GM19099 (cell line): Measurements from ENCODE around the gene ZNF878.
A peak's percentile ranks its signal among the peaks of the same experiment; 100 is the strongest.

Experiments used
- POLR2A ChIP-seq: IDR thresholded peaks from 3 replicates; pipeline ENCODE4 v1.6.1; 2011; ENCODE audit warnings: low read depth; ENCODE audit not compliant: insufficient read length; ENCODE audit errors: extremely low read depth

The ZNF878 gene

DNA sequence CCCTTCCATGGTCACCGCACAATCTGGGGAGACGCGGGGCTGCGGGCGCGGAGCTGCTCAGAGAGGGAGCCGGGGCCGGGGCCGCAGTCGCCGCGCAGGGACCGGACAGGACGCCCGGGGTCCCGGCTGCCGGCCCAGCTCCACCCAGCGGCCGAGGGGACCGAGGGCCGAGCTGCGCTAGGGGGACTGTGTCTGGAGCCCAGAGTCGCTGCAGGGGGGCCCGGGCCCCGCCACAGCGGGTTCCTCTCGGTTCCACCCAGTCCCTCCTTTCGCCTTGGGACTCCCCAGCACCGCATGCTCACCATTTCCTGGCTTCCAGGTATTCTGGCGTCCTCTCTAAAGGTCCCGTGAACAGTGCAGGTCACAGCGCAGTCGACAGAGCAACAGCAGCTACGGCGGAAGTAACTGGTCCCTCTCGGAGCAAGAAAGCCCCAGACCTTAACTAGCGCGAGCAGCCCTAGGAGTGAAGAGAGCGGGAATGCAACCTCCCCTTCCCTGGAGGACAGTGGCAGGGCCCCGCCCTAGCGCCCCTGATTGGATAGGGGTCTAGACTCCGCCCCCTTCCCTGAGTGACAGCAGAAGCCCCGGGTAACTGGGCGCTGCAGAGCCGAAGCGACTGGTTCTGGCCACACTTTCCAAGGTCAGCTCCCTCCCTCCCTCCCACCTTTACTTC is at the start of gene ZNF878:
Gene ZNF878, minus strand, starts transcription at position 465 of the 673 bp plus-strand sequence. Its CDS starts 160 bp downstream, at position 305.
- peak; percentile 96 for TF ChIP-seq POLR2A

DNA sequence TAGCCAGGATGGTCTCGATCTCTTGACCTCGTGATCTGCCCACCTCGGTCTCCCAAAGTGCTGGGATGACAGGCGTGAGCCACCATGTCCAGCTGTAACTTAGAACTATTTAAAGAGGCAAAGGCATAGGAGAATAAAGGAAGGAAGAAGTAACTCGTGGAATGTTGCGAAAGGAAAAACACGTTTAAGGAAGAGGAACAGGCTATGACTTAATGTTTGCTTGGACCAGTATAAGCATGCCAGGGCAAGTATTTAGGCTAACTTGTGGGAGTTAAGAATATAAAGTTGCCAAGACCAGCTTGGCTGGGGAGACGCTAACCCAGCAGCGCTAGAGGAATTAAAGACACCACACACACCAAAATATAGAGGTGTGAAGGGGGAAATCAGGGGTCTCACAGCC is 45.3 kb upstream of the ZNF878 start:
- no peak for TF ChIP-seq POLR2A

DNA sequence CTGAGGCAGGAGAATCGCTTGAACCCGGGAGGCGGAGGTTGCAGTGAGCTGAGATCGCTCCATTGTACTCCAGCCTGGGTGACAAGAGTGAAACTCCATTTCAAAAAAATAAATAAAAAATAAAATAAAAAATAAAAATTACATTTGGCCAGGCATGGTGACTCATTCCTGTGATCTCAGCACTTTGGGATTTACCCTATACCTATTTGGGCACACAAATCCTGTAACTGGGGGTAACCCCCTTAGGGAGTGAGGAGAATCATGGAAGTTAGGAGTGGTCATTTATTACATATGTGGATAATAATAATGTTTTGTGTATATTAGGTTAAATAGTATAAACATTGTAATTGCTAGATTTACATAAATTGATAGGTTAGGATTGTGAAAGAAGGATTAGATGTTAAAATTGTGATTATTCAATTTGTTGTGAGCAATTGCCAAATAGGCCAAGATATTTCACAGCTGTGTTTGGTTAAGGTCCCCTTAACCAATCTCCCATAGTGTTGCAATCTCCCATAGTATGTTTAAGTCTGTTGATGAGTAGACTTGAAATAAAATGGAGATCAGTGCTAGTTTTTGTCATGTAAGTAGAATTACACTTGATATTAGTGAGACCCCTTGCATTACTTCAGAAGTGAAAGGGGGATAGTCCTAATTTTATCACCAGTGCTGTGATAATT is 42.5 kb upstream of the ZNF878 start:
- TF ChIP-seq POLR2A: no peak

DNA sequence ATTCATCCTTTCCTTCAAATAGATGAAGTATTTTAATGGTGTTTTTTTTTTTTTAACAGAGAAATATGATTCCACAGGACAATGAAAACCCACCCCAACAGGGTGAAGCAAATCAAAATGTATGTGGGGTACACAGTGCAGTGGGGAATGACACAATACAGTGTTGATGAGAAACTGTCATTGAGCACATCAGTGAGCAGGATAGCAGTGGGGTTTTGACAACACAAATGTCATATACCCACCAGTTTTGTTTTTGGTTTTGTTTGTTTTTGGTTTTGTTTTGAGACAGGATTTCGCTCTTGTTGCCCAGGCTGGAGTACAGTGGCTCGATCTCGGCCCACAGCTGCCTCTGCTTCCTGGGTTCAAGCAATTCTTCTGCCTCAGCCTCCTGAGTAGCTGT is 41.0 kb upstream of the ZNF878 start:
- TF ChIP-seq POLR2A: no peak

DNA sequence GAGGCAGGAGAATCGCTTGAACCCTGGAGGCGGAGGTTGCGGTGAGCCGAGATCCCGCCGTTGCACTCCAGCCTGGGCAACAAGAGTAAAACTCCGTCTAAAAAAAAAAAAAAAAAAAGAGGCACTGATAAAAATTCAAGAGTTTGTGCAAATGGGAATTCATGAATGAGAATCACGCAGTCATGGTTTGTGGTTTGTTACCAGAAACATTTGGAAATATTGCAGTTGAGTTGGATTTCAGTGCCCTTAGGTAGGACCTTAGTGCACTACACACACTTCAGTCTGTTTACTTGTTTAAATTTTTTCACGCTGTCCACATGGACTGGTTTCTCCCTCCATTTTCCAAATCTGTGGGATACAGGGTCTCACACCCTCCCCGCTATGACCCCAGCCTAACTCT is 40.2 kb upstream of the ZNF878 start:
- TF ChIP-seq POLR2A: no peak

DNA sequence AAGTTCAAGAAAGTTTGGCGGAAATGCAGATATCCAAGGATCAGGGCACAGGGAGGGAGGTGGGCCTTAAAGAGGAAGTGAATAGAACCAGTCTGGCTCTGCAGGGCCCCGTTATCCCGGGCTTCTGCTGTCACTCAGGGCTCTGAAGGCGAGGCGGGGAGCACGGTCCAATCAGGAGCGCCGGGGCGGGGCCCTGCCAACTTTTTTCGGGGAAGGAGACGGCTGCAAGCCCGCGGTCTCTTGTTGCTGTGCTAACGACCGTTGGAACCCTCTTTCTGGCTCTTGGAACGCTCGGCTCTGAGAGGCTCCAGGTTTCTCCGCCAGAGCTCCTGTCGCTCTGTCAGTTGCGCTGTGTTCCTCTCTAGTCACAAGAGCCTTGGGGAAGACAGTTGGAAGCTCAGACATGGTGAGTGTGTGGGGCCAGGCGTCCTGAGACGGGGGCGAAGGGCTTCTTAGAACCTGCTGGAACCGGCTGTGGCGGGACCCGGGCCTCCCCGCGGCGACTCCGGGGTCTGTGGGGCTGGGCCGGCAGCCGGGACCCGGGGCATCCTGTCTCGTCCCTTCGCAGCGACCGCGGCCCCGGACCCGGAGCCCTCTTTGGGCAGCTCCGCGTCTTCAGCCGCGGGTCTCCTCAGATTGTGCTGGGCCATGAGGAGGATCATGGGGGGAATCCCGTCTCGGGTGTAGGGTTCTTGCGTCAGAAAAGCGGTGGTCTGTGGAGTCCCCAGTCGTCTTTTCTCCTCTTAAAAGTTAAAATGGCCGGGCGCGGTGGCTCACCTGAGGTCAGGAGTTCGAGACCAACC is 39.5 kb upstream of the ZNF878 start:
- TF ChIP-seq POLR2A: peak; percentile 69

DNA sequence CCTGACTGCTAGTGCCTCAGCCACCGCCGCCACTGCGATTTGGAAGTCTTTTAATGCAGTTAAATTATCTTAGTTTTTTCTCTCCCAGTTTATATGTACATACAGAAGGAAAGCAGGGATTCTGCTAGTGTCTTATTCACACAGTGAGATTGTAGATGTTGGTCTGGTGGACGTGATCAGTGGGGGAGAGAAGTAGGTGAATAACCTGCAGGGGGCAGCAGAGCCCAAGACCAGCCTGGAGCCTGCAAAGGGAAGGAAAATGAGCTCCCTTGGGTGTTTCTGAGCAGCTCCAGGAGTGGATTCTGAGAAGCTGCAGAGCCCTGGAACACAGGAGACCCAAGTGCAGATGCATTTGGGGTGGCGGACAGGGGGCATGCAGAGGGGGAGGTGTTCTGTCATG is 38.0 kb upstream of the ZNF878 start:
- no peak for TF ChIP-seq POLR2A

DNA sequence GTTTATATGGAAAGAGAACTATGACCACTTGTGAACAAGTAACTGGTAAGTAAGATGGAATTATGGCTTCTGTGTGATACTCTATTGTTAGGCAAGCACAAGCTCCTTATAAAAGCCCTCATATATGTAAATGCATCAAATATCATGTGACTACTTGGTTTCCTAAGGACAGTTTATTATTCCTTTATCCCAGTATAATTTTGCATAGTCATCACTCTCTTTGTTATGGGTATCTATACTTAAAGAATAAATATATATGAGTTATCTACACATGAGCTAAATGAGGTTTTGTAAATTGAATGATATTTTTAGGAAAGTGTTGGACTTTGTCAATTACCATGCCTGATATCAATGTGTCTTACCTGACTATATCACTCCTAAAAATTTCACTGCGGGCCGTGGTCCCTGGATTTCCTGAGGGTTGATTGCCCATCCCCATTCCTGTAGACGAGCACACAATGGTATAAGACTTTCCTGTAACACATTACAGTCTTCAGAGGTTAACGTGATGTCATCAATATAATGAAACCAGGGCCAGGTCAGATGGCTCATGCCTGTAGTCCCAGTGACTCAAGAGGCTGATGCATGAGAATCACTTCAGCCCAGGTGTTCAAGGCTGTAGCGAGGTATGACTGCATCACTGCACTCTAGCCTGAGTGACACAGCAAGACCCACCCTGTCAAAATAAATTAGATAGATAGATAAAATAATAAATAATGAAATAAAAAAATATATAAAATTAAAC is 32.5 kb upstream of the ZNF878 start:
- TF ChIP-seq POLR2A: no peak

DNA sequence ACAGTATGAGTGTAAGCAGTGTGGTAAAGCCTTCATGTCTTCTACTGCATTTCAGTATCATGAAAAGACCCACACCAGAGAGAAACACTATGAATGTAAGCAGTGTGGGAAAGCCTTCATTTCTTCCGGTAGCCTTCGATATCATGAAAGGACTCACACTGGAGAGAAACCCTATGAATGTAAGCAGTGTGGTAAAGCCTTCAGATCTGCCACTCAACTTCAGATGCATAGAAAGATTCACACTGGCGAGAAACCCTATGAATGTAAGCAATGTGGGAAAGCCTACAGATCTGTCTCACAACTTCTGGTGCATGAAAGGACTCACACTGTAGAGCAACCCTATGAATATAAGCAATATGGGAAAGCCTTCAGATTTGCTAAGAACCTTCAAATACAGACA is 24.6 kb upstream of the ZNF878 start:
- no peak for TF ChIP-seq POLR2A

DNA sequence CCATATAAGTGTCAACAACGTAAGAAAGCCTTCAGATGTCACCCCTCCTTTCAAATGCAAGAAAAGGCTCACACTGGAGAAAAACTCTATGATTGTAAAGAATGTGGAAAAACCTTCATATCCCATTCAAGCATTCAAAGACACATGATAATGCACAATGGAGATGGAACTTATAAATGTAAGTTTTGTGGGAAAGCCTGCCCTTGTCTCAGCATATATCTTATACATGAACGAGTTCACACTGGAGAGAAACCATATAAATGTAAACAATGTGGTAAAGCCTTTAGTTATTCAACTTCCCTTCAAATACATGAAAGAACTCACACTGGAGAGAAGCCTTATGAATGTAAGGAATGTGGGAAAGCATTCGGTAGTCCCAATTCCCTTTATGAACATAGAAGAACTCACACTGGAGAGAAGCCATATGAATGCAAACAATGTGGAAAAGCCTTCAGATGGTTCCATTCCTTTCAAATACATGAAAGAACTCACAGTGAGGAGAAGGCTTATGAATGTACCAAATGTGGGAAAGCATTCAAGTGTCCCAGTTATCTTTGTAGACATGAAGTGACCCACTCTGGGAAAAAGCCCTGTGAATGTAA is 22.9 kb upstream of the ZNF878 start:
- TF ChIP-seq POLR2A: no peak

DNA sequence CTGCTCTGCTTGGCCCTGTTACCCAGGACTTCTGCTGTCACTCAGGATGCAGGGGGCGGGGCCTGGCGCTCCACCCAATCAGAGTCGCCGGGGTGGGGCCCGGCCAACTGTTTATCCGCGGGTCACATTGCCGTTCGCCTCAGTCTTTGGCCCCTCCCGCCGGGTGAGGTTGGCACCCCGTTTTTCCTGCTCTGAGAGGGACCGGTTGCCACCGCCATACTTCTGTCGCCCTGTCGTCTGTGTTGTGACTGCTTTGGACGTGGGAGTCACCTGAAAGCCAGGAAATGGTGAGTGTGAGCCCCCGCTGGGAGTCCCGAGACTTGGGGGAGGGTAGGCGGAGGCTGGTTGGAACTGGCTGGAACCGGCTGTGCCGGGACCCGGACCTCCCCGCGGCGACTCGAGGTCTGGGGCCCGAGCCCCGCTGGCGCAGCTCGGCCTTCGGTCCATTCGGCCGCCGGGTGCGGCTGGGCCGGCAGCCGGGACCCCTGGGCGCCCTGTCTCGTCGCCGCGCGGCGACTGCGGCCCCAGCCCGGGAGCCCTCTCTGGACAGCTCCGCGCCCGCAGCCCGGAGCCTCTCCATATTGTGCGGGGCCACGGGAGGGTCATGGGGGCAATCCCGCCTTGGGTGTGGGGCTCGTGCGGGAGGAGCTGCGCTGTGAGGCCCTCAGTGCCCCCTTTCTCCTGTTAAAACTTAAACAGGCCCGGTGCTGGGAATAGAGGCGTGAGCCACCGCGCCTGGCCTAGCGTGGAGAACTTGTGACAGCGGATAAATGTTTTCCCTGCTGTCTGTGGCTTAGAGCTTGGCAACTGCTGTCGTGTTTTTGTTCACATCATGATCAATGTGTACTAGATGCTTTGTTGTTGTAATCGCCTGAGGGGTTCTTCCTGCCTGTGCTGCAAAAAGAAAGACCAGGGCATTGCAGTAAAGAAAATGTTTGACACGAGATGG is 12.1 kb upstream of the ZNF878 start, which contains the start of gene ZNF844:
Gene ZNF844, plus strand, starts transcription at position 142 of the 949 bp plus-strand sequence. Its CDS starts 143 bp downstream, at position 285.
- TF ChIP-seq POLR2A: peak; percentile 87

DNA sequence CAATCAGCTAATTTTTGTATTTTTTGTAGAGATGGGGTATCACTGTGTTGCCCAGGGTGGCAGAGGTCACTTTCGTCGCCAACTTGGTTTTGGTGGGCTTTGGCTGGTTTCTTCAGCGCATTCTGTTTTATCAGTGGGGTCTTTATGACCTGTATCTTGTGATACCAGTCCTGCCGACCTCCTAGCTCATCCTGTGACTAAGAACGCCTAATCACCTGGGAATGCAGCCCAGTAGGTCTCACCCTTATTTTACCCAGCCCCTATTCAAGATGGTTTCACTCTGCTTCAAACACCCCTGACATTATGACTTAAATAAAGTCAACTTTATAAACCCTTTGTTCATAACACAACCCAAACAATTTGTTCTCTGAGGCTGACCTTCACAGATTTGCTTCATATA is 3.0 kb upstream of the ZNF878 start:
- TF ChIP-seq POLR2A: no peak

DNA sequence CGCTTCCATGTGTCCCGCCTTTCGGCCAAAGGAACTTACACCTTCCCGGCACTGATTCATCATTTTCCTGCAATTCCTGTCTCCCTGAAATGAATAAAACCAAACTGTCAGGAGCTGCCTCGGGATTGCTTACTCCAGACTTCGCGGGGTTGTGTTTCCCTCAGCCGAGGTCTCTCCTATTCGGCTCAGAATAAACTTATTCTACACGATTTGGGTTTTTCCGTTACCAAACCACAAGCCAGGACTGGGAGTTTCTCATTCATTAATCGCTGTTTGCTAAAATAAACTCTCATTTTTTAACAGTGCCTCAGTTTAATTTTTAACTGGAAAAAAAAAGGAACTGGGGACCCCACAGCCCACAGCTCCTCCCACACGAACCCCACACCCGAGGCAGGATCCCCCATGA is 667 bp downstream of the ZNF878 start:
- no peak for TF ChIP-seq POLR2A
